IPS-20b (cell line): ENCODE data around the gene ATP6V0A1.

Experiments used
- H3K27ac ChIP-seq: one replicate; pipeline ENCODE4 v1.5.1; 2013; ENCODE audit warnings: low read length
- H3K27me3 ChIP-seq: 2 replicates; pipeline ENCODE4 v1.6.1; 2013; ENCODE audit warnings: mild to moderate bottlenecking, low read length, inconsistent platforms; ENCODE audit not compliant: insufficient read depth
- H3K36me3 ChIP-seq: 2 replicates; pipeline ENCODE4 v1.6.1; 2013; ENCODE audit warnings: low read depth, mild to moderate bottlenecking, inconsistent platforms, low read length, moderate library complexity; ENCODE audit not compliant: insufficient read depth
- H3K4me1 ChIP-seq: 2 replicates; pipeline ENCODE4 v1.6.1; 2013; ENCODE audit warnings: mild to moderate bottlenecking, control low read depth, inconsistent platforms, low read length, moderate library complexity; ENCODE audit not compliant: insufficient read depth
- H3K4me3 ChIP-seq: 2 replicates; pipeline ENCODE4 v1.5.1; 2013; ENCODE audit warnings: mild to moderate bottlenecking, low read length, inconsistent platforms
- H3K9ac ChIP-seq: 2 replicates; pipeline ENCODE4 v1.6.1; 2013; ENCODE audit warnings: low read depth, mild to moderate bottlenecking, inconsistent platforms, low read length, moderate library complexity
- H3K9me3 ChIP-seq: 2 replicates; pipeline ENCODE4 v1.6.1; 2013; ENCODE audit warnings: mild to moderate bottlenecking, low read depth, low read length, inconsistent platforms; ENCODE audit not compliant: insufficient read depth

ATP6V0A1 gene

DNA sequence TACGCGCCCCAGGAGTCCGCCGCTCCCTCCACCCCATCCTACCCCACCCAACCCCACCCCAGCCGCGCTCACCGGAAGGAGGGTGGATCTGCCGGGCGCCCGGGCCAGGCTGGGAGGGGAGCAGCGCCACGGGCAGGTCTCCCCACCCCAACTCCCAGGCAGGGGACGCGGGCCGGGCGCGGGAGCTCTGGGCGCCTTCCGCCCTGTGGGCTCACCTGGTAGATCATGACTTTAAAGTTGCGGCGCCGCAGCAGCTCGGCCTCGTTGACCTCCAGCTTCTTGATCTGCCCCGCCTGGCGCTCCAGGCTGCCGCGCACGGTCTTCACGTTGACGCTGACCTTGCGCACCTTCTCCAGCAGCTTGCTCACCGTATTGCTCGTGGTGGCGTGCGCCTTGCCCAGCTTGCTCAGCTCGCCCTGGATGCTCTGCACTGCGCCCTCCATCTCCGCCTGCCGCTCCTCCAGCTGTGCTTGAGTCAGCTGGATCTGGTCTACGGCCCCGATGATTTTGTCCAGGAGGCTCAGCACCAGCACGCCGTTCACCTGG is 36.2 kb upstream of the ATP6V0A1 start:
- peaks cover 10% of the 10 kb centered on the region for H3K4me1 ChIP-seq
- peaks cover 45% of the 10 kb centered on the region for H3K27me3 ChIP-seq
- H3K4me3 ChIP-seq = peak overlapping the region; percentile 88
- no peaks in the 10 kb centered on the region for H3K36me3 ChIP-seq
- H3K27ac ChIP-seq = no peak overlapping the region
- no peaks in the 10 kb centered on the region for H3K9me3 ChIP-seq
- H3K9ac ChIP-seq = peak overlapping the region; percentile 72; the same call in 1 of the 2 replicates

- Histone ChIP-seq H3K36me3 (no peaks in the 10 kb centered on the region), H3K27ac (no peak within 1 kb of the TSS), H3K9me3 (no peaks in the 10 kb centered on the region), H3K27me3 (peaks cover 45% of the 10 kb centered on the region), H3K4me3 (peak within 1 kb of the TSS; percentile 88), H3K4me1 (peaks cover 10% of the 10 kb centered on the region), H3K9ac (peak within 1 kb of the TSS; percentile 72; the same call in 1 of the 2 replicates)
Observed at GRCh38 chr17:42422958-42423712, 35.5 kb upstream of the ATP6V0A1 start, which contains the start of gene CAVIN1. Gene CAVIN1 (minus strand): TSS chr17:42423256. CDS start chr17:42423097, 159 bp downstream.

DNA sequence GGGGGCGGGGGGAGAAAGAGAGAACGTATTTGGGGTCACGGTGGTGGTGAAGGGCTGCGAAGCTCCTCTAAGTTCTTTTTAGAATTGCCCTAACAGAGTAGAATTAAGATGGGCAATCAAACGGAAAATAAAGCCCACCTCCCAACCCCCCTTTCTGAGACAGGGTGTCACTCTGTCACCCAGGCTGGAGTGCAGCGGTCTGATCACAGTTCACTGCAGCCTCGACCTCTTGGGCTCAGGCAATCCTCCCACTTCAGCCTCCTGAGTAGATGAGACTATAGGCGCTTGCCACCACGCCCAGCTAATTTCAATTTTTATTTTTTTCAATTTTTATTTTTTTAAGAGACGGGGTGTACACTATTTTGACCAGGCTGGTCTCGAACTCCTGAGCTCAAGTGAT is 34.9 kb upstream of the ATP6V0A1 start:
- no peaks in the 10 kb centered on the region for H3K36me3 ChIP-seq
- H3K27ac ChIP-seq = no peak overlapping the region
- H3K9ac ChIP-seq = peak overlapping the region; percentile 68; the same call in 1 of the 2 replicates
- H3K9me3 ChIP-seq = no peaks in the 10 kb centered on the region
- peaks cover 13% of the 10 kb centered on the region for H3K4me1 ChIP-seq
- peaks cover 45% of the 10 kb centered on the region for H3K27me3 ChIP-seq
- peak overlapping the region; percentile 88 for H3K4me3 ChIP-seq

DNA sequence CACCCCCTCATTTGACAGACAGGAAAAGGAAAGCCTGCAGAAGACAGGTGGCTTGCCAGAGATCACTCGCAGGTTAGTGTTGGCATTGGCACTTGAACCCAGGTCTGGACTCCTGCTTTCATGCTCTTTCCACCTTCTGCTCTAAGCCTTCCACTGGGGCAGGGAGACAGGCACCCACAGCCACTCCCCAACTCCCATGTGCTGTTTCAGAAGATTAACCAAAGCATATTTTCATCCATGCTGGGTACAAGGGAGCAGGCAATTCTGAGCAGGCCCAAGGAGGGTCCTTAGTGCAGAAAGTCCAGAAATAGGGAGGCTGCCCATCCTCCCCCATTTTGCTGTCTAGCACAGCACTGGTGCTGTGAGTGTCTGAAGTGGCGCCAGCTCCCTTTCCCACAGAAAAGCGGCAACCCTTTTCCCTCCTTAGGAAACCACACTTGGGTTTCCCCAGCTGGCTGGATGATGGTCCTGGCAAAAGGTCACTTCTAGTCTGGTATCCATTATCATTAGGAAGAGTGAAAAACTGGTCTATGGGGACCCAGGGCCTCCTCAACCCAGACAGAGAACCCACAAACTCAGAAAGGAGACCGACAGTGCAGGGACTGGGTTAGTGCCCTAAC is 33.6 kb upstream of the ATP6V0A1 start:
- Histone ChIP-seq H3K9me3 (no peaks in the 10 kb centered on the region), H3K4me1 (peaks cover 10% of the 10 kb centered on the region), H3K27ac (no peak overlapping the region), H3K36me3 (no peaks in the 10 kb centered on the region), H3K4me3 (no peak overlapping the region), H3K9ac (no peak overlapping the region), H3K27me3 (peaks cover 43% of the 10 kb centered on the region)

DNA sequence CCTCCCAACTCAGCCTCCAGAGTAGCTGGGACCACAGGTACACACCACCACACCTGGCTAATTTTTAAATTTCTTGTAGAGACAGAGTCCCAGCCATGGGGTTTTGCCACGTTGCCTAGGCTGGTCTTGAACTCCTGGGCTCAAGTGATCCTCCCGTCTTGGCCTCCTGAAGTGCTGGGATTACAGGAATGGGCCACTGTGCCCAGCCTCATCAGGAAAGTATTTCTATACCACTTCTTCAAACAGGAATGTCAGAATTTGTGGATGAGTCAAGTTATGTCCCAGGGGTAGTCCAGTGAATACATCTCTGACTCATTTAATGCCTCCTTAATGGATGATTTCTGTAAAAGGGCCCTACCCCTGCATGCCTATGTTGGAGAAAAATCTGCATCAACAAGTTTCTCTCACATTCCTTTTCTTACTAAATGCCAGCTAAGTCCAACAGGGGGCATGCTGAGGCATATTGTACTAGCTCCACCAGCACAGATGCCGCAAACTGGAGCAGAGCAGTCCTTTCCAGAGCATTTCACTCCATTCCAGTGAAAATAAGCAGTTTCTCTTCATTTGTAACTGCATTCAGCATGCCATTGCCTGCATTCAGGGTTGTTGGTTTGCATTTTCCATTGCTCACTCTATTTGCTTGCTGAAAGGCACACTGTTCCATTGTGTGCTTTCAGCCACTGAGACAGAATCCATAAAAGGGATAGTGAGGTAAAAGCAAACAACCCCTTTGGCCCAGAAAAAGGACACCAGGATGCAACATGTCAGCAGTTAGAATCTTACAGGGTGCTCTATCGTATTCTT is 30.3 kb upstream of the ATP6V0A1 start:
- Histone ChIP-seq H3K27ac (no peak overlapping the region), H3K4me3 (no peak overlapping the region), H3K9ac (no peak overlapping the region), H3K4me1 (peaks cover 8% of the 10 kb centered on the region; the same call in 1 of the 2 replicates), H3K27me3 (peaks cover 13% of the 10 kb centered on the region), H3K36me3 (no peaks in the 10 kb centered on the region), H3K9me3 (no peaks in the 10 kb centered on the region)

DNA sequence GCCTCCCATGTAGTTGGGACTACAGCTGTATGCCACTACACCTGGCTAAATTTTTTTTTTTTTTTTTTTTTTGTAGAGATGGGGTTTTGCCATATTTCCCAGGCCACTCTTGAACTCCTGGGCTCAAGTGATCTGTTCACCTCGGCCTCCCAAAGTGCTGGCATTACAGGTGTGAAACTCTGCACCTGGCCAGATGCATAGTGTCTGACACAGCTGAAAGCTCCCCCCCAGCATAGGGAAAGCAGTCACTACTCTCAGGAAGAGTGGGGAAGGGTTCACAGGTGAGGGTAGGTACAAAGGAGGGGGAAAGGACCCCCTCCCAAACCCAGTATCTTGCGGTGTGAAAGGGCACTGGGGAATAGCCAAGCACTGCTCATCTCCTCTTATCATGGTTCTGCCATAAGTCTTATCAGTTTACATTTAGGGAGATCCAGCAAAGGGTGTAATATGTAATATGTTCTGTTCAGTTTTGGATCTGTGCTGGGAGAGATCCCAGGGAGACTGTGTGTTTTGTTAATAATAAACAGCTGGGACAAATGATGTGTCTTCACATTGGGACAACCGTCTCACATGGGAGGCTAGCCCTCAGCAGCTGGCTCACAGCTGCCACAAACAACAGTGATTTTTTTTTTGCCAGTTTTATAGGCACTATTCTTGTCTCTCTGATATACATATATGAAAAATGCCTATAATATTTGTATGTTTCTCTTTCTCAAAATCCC is 28.8 kb upstream of the ATP6V0A1 start:
- peaks cover 5% of the 10 kb centered on the region; the same call in 1 of the 2 replicates for H3K27me3 ChIP-seq
- H3K4me3 ChIP-seq = no peak overlapping the region
- H3K9me3 ChIP-seq = no peaks in the 10 kb centered on the region
- H3K4me1 ChIP-seq = peaks cover 8% of the 10 kb centered on the region; the same call in 1 of the 2 replicates
- no peaks in the 10 kb centered on the region for H3K36me3 ChIP-seq
- H3K9ac ChIP-seq = no peak overlapping the region
- H3K27ac ChIP-seq = no peak overlapping the region

GRCh38 chr17:42431758-42432161 is 26.9 kb upstream of the ATP6V0A1 start:
- Histone ChIP-seq H3K4me3 (no peak overlapping the region), H3K9me3 (no peaks in the 10 kb centered on the region), H3K9ac (no peak overlapping the region; the same call in 1 of the 2 replicates), H3K27me3 (no peaks in the 10 kb centered on the region), H3K4me1 (peaks cover 8% of the 10 kb centered on the region), H3K27ac (no peak overlapping the region), H3K36me3 (no peaks in the 10 kb centered on the region)

DNA sequence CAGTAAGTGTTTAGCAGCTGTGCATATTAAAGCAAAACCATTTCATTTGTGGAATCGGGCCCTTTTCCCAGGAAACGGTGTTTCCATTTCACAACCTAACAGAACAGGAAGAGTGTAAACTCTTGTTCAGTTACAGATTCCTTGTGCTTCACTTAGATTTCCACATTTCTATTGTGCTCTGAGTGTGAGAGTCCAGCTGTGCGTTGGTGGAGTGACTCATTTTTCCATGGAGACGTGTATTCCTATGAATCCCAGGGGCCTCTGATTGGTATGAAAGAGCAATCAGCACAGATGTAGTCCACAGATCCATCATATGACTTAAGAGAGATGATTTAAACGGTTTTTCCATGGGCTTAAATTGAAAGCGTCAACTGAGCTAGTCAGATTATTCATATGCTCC is 22.3 kb upstream of the ATP6V0A1 start:
- no peaks in the 10 kb centered on the region for H3K9me3 ChIP-seq
- H3K4me3 ChIP-seq = no peak overlapping the region
- H3K4me1 ChIP-seq = peaks cover 4% of the 10 kb centered on the region
- H3K27ac ChIP-seq = no peak overlapping the region
- no peak overlapping the region for H3K9ac ChIP-seq
- H3K27me3 ChIP-seq = no peaks in the 10 kb centered on the region
- no peaks in the 10 kb centered on the region for H3K36me3 ChIP-seq

GRCh38 chr17:42438600-42439567 is 19.8 kb upstream of the ATP6V0A1 start:
- Histone ChIP-seq H3K27me3 (no peaks in the 10 kb centered on the region), H3K4me3 (no peak overlapping the region), H3K36me3 (no peaks in the 10 kb centered on the region), H3K9me3 (no peaks in the 10 kb centered on the region), H3K9ac (no peak overlapping the region), H3K4me1 (no peaks in the 10 kb centered on the region; the same call in 1 of the 2 replicates), H3K27ac (no peak overlapping the region)
